Measurements from ENCODE around the gene UBE2Q2. TPM values are rescaled to one million over a fixed set of nuclear protein-coding genes. Genes with fewer than 3 reads are reported as not detected.

The UBE2Q2 gene
- 10 to 100 TPM; 45.8 to 47.3 TPM for total RNA-seq

DNA sequence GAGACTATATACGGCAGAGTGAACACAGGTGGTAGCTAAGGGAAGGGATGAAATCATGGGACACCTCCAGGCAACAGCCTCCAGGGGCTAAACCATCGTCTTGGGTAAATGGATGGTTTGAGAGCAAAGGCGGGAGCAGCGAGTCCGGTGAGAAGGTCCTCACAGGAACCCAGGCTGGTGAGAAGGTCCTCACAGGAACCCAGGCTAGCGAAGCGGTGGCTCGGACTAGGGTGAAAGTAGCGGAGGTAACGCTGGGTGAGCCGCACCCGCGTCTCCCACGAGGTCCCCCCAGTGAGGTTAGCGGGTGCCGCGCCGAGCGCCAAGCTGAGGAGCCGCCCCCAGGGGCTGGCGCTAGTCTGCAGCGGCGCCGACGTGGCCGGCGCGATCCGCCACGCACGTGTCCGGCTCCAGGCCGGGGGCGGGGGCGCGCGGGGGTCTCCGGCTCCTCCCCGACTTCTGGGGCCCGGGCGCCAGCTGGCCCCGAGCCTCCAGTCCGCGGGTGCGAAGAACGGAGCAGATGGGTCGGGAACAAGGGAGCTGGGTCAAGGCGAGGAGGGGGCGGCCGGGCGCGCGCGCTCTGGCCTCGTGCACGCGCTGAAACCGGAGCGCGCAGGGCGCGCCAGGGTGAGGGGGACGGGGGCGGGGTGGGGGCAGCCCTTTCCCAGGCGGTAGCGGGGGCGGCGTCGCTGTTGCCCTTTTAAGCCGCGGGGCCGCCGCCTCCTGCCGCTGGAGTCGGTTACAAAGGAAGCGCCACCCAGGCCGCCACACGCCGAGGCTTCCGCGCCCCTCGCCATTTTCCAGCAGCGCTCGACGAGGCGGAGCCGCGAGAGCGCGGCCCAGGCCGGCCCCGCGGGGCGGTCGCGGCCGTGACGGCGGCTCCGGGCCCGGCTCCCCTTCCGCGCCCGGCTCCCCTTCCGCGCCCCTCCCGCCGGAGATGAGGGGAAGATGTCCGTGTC, at the start of gene UBE2Q2:
Gene UBE2Q2, plus strand, starts transcription at position 726 of the 956 bp plus-strand sequence. Its CDS starts 220 bp downstream, at position 946.

DNA sequence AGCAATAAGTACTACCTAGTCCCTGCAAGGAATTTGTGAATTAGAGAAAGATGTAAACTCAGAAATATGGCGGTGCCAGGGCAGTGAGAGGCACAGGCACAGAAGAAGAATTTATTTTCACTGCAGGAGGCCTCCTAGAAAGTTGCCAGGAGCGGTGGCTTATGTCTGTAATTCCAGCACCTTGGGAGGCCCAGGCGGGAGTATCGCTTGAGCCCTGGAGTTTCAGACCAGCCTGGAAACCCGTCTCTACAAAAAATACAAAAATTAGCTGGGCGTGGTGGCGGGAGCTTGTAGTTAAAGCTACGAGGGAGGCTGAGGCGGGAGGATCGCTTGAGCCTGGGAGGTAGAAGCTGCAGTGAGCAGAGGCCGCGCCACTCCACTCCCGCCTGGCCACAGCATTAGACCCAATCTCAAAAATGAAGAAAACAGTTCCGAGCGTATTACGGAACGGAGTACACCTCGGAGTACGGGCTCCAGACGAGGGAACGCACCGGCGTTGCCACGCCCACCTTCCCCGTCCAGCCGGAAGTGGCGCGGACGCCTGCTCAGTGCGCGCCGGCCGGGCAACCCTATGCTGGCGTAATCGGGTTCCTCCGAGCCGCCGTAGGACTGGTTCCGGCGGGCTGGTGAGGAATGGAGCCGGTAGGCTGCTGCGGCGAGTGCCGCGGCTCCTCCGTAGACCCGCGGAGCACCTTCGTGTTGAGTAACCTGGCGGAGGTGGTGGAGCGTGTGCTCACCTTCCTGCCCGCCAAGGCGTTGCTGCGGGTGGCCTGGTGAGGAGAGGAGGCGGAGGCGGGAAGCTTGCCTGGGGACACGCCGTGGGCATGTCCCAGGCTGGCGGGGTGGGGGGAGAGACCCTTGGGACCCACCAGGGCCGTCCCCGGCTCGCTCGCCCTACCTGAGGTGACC, 60.3 kb downstream of the UBE2Q2 start, which contains the start of gene FBXO22:
Gene FBXO22, plus strand, starts transcription at position 548 of the 909 bp plus-strand sequence. Its CDS starts 86 bp downstream, at position 634.

Other genes starting within 250 kb of the UBE2Q2 start
- gene SNUPN, start 217.7 kb upstream of the UBE2Q2 start, total RNA-seq: 10 to 100 TPM; 29.5 to 29.7 TPM
- gene IMP3, start 203.2 kb upstream of the UBE2Q2 start, total RNA-seq: 10 to 100 TPM; 79.5 to 80.5 TPM
- 1 to 10 TPM in 1 of 2 experiments, under 1 TPM in 1; 0.53 to 1.1 TPM for gene SNX33, start 195.5 kb upstream of the UBE2Q2 start, total RNA-seq
- gene CSPG4, start 130.6 kb upstream of the UBE2Q2 start, total RNA-seq: under 1 TPM in 1 of 2 experiments, not detected in 1; 0.02 TPM
- gene FBXO22, start 60.4 kb downstream of the UBE2Q2 start, total RNA-seq: 10 to 100 TPM; 25.4 to 27.3 TPM
- not detected for gene NRG4, start 169.0 kb downstream of the UBE2Q2 start, total RNA-seq
- gene TMEM266, start 216.5 kb downstream of the UBE2Q2 start, total RNA-seq: not detected